Stimulated activated CD4-positive, alpha-beta T cell treated with anti-CD3 and anti-CD28 coated beads, TNF-alpha, amount 100 ng/mL, for 48 hours (primary cell): ENCODE measurements around the gene TEX51.

ENCODE experiments used
- DNase-seq, 3 donors: peaks; one replicate each; pipeline ENCODE4 v3.0.0-alpha.2; 2020; ENCODE audit warnings: low read depth in 3 of 3

Gene TEX51

GRCh38 chr2:126891681-126892500 lies 6.8 kb upstream of the TEX51 start:
- DNase-seq = no peak

- no peak for DNase-seq
Observed at GRCh38 chr2:126893153-126893552, 5.5 kb upstream of the TEX51 start.

GRCh38 chr2:126893606-126894005 lies 5.1 kb upstream of the TEX51 start:
- no peak for DNase-seq

GRCh38 chr2:126894082-126894481 lies 4.6 kb upstream of the TEX51 start:
- no peak for DNase-seq

DNA sequence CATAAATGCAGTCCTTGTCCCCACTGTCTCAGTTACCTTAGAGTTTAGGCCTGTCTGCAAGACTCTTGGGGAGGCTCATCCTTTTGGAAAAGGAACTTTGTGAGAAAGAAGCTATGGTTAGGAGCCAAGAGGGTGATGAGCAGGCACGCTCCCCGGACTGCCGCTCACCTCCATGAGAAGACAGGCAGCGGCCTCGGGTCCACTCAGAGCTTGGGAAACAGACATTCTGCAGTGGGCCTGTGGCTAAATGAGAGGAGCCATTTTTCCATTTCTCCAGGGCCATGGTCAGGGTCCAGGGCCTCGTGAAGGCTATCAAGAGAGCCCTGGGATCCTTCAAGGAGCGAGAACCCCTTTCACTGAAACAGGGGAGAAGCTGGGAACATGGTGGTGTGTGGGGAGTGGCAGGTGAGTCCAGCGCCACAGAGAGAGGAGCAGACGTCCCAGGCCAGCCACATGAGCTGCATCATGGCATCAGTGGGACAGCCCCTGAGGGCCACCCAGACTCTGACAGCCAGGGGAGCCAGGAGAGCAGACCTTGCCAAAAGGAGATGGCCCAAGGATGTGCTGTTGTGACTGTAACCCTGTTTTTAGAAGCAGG lies 4.0 kb upstream of the TEX51 start:
- DNase-seq = no peak

DNA sequence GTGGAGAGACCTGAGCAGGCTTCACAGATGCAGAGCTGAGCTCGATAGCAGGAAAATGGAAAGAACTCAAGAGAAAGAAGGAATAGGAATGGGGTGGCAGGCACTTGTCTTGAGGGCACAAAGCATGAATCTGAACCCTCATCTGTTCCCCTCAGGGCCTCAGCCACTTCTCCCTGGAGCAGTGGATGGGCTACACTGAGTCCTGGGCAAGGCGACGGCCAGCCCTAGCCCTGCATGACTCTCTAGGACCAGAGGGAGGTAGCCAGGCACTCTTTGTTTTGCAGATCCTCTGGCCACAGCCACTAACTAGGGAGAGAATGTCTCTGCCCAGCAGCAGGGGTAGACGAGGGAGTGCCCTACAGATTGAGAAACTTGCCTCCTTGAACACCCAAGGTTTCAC lies 3.4 kb upstream of the TEX51 start:
- DNase-seq = no peak

DNA sequence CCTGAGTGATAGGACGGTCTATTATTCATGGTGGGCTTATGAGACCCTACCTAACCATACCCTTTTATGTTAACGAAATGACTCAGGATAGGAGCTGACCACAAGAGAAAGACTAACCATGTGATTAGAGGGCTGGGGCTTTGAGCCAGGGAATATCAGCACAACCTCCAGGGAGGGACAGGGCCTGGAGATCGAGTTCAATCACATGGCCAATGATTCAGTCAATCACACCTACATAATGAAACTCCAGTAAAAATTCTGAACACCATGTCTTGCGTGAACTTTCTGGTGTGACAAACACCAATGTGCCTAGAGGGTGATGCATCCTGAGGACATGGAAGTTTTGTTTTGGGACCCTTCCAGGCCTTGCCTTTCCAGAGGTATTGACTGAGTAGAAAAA lies 2.2 kb upstream of the TEX51 start:
- DNase-seq = no peak

- DNase-seq = no peak
Observed at GRCh38 chr2:126899616-126900185, 1.0 kb downstream of the TEX51 start.

DNA sequence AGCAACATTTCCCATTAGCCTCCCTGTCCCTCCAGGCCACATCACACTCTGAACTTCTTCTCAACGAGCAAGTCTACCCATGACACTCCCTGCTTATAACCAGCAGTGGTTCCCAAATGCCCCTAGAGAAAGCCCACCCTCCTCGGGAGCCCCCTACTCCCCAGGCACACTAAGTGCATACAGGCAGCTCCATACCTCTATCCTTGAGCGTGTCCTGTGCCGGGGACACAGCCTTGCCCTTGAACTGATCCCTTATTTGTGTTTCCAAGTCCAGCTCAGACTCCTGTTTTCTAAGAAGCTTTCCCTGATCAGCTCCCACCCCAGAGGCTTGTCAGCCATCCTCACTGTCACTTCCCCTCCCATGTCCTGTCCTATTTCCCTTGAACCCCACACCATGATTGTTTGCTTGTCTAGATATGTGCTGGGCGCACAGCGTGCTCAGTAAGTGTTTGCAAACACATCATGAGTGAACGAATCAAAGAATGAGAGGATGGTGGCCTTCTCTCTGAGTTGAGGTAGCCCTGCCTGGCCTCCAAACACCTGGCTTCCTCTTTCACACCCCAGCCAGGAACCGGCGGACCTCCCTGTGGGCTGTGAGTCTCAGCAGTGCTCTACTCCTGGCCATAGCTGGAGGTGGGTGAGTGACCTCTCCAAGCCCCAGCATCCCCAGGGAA lies 2.1 kb downstream of the TEX51 start:
- DNase-seq = no peak

DNA sequence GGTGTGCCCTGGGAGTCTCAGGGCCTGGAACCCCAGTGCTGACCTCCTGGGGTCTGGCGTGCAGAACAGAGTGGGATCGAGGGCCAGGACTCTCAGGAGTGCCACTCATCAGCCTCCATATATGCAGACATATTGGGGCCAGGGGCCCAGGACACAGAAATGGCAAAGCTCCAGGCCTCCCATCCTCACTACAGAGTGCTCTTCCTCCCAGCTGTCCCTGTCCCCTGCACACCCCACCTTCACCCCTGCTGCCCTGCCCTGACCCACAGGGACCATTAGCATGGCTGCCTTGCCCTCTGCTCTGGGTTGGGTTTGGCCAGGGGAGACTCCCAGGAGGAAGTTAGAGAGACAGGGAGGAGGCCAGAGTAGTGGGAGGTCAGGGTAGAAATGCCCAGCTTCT lies 2.8 kb downstream of the TEX51 start:
- no peak for DNase-seq

- no peak for DNase-seq
Observed at GRCh38 chr2:126902152-126902835, 3.6 kb downstream of the TEX51 start.

GRCh38 chr2:126902859-126903258 lies 4.2 kb downstream of the TEX51 start:
- no peak for DNase-seq

GRCh38 chr2:126905991-126906390 lies 7.3 kb downstream of the TEX51 start:
- no peak for DNase-seq

DNA sequence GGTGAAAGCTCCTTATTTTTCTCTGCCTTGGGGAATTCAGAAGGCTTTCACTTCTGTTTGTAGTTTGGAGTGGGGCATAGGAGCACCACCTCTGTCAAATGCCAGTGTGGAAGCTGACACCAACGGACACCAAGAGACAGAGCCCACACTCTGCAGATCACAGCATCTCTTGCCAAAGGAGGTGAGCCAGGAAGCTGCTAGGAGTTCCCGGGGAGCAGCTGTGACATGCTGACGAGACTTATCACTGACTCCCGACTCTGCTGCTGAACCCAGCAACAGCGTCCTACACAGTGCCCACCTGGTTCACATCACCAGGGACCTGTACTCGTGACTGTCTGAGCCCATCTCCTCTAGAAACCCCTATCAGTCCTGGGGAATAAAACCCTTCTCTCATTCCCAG lies 8.1 kb downstream of the TEX51 start:
- no peak for DNase-seq

GRCh38 chr2:126907671-126908070 lies 9.0 kb downstream of the TEX51 start:
- no peak for DNase-seq

- no peak for DNase-seq
Observed at GRCh38 chr2:126908721-126909177, 10.1 kb downstream of the TEX51 start.

DNA sequence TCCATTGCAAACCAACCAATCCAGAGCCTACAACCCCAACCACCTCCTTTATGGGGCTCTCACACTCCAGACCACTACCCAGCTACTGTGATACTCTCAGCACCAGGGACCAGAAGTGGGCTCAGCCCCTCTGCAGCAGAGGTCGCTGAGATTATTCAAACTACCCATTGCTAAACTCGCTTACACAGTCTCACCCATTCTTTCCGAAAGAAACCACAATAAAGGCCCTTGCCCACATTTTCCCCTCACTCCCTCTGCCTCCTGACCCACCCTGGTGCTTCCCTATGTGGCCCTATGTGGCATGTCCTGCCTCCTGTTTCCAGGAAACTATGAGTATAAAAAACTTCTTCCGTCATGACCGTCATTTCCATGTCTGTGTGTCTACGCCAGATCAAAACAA lies 10.7 kb downstream of the TEX51 start:
- no peak for DNase-seq

GRCh38 chr2:126909781-126910180 lies 11.1 kb downstream of the TEX51 start:
- no peak for DNase-seq

GRCh38 chr2:126910637-126911036 lies 11.9 kb downstream of the TEX51 start:
- DNase-seq = no peak

DNA sequence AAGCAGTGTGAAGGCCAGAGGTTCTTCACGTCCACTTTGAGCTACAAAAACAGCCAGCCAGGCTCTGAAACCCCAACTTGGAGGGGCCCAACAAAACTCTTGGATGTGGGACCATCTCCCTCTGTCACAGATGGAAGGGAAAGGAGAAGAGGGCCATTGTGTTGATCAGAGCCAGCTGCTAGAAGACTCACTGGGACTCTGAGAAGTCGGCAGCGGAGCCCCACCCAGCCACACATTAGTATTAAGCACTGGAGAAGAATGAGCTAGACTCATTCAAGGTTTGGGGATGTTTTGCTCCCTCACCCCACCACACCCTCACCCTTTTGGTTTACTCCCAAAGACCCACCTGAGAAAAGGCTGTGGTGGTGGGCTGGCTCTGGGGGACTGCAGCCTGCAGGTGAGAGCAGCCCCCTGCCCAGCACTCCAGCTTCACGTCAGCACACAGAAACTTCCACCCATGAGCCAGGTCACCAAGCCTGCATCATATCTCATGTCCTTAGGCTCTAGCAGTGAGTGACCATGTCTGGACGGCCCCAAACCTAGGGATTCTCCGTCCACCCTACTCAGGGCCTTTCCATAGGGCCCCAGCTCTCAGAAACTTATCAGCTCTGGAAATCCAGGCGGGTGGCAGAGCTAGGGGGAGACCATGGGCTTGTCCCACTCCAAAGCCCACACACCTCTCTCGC lies 12.6 kb downstream of the TEX51 start:
- DNase-seq = no peak

- no peak for DNase-seq
Observed at GRCh38 chr2:126912201-126912600, 13.5 kb downstream of the TEX51 start.
